GM12873 (cell line): ENCODE results near the gene RAD21L1.

Experiments used
- CTCF ChIP-seq: IDR thresholded peaks from 2 replicates; pipeline ENCODE4 v1.5.1; 2012; ENCODE audit warnings: low read depth, mild to moderate bottlenecking, moderate library complexity, low read length, control low read depth; ENCODE audit not compliant: insufficient read depth; ENCODE audit errors: missing control alignments

RAD21L1 gene

GRCh38 chr20:1264727-1265126 is 38.9 kb downstream of the RAD21L1 start:
- TF ChIP-seq CTCF = no peak

- TF ChIP-seq CTCF = no peak
Observed at GRCh38 chr20:1265226-1265915, 39.5 kb downstream of the RAD21L1 start.

GRCh38 chr20:1265916-1266166 is 40.0 kb downstream of the RAD21L1 start:
- TF ChIP-seq CTCF = no peak

GRCh38 chr20:1266167-1266973 is 40.5 kb downstream of the RAD21L1 start, which contains the start of gene SNPH:
SNPH (plus strand) TSS chr20:1266294; CDS start chr20:1296240, 29,946 bp downstream.
- no peak for TF ChIP-seq CTCF

GRCh38 chr20:1267161-1267560 is 41.3 kb downstream of the RAD21L1 start:
- TF ChIP-seq CTCF = no peak

GRCh38 chr20:1267809-1268374 is 42.0 kb downstream of the RAD21L1 start:
- TF ChIP-seq CTCF = no peak

GRCh38 chr20:1269235-1269634 is 43.4 kb downstream of the RAD21L1 start:
- TF ChIP-seq CTCF = no peak
